Muscle of leg (tissue), 11 donors: ENCODE results near the gene TEX2. TPM values are rescaled to one million over a fixed set of nuclear protein-coding genes. Genes with fewer than 3 reads are reported as not detected.

Experiments
- DNase-seq: peaks from one replicate; pipeline ENCODE4 v3.0.0; 2013
- H3K27ac ChIP-seq: one replicate; pipeline ENCODE4 v1.5.1; 2013; ENCODE audit warnings: mild to moderate bottlenecking, low read length, control low read depth
- H3K27me3 ChIP-seq: one replicate; pipeline ENCODE4 v1.6.1; 2013; ENCODE audit warnings: low read length; ENCODE audit not compliant: control insufficient read depth, insufficient read depth
- H3K36me3 ChIP-seq: one replicate; pipeline ENCODE4 v1.6.1; 2013; ENCODE audit warnings: low read length; ENCODE audit not compliant: control insufficient read depth, insufficient read depth
- H3K4me1 ChIP-seq: one replicate; pipeline ENCODE4 v1.6.1; 2013; ENCODE audit warnings: low read length; ENCODE audit not compliant: control insufficient read depth, insufficient read depth
- H3K4me3 ChIP-seq: one replicate; pipeline ENCODE4 v1.5.1; 2013; ENCODE audit warnings: low read length, control low read depth
- H3K9me3 ChIP-seq: replicated peaks from 2 replicates; pipeline ENCODE4 v1.6.1; 2013; ENCODE audit warnings: low read depth, low read length; ENCODE audit not compliant: control insufficient read depth
- WGBS: methylation state at CpG from one replicate; pipeline ENCODE4 v1.1.5; 2013; ENCODE audit warnings: missing lambda C conversion rate; ENCODE audit not compliant: insufficient coverage; 5-methylcytosine and 5-hydroxymethylcytosine counted together
- polyA plus RNA-seq, 8 donors: library from polyadenylated mRNA; unstranded; fragments of 120-200 nt; gene quantifications; one replicate each; pipeline versions ENCODE4 v1.2.1 to v1.2.3, GENCODE V29; 2013; ENCODE audit warnings: inconsistent platforms in 1 of 8, low replicate concordance in 1 of 8; ENCODE audit not compliant: insufficient read length in 8 of 8, insufficient read depth in 1 of 8
- total RNA-seq: library from RNA; stranded (reverse); fragments of 120-200 nt; gene quantifications from one replicate; pipeline ENCODE4 v1.2.4, GENCODE V29; 2013

Gene TEX2
- total and polyA plus RNA-seq, 9 donors: 16.1 to 22.5 (median 19.1) TPM

- no peaks in the 10 kb centered on the region for H3K9me3 ChIP-seq
- H3K27ac ChIP-seq: no peak overlapping the region
- peaks cover 3% of the 10 kb centered on the region for H3K4me1 ChIP-seq
- no peaks in the 10 kb centered on the region for H3K36me3 ChIP-seq
- 89% methylated on average over 5 of the region's 6 CpGs for WGBS
- no peaks in the 10 kb centered on the region for H3K27me3 ChIP-seq
- H3K4me3 ChIP-seq: no peak overlapping the region
- DNase-seq: no peak
Measured at GRCh38 chr17:64255764-64256163, 7.3 kb downstream of the TEX2 start.

- H3K9me3 ChIP-seq: no peaks in the 10 kb centered on the region
- H3K36me3 ChIP-seq: no peaks in the 10 kb centered on the region
- no peak overlapping the region for H3K4me3 ChIP-seq
- peaks cover 3% of the 10 kb centered on the region for H3K4me1 ChIP-seq
- WGBS: no CpG with 5 or more reads among the region's 2 CpGs
- no peak for DNase-seq
- H3K27me3 ChIP-seq: no peaks in the 10 kb centered on the region
- H3K27ac ChIP-seq: no peak overlapping the region
Measured at GRCh38 chr17:64254755-64255154, 8.3 kb downstream of the TEX2 start.

GRCh38 chr17:64253470-64253869 is 9.6 kb downstream of the TEX2 start:
- no peak overlapping the region for H3K4me3 ChIP-seq
- H3K27ac ChIP-seq: no peak overlapping the region
- peaks cover 3% of the 10 kb centered on the region for H3K4me1 ChIP-seq
- 66% methylated on average over 5 of the region's 5 CpGs for WGBS
- H3K36me3 ChIP-seq: no peaks in the 10 kb centered on the region
- no peaks in the 10 kb centered on the region for H3K9me3 ChIP-seq
- H3K27me3 ChIP-seq: no peaks in the 10 kb centered on the region
- DNase-seq: no peak

GRCh38 chr17:64252831-64253230 is 10.2 kb downstream of the TEX2 start:
- Histone ChIP-seq H3K4me3 (no peak overlapping the region), H3K4me1 (peaks cover 3% of the 10 kb centered on the region), H3K36me3 (no peaks in the 10 kb centered on the region), H3K27me3 (no peaks in the 10 kb centered on the region), H3K27ac (no peak overlapping the region), H3K9me3 (no peaks in the 10 kb centered on the region)
- no peak for DNase-seq
- WGBS: no CpG with 5 or more reads among the region's 1 CpG

GRCh38 chr17:64250233-64250835 is 12.7 kb downstream of the TEX2 start:
- WGBS: 95% methylated on average over 4 of the region's 4 CpGs
- peaks cover 3% of the 10 kb centered on the region for H3K4me1 ChIP-seq

DNA sequence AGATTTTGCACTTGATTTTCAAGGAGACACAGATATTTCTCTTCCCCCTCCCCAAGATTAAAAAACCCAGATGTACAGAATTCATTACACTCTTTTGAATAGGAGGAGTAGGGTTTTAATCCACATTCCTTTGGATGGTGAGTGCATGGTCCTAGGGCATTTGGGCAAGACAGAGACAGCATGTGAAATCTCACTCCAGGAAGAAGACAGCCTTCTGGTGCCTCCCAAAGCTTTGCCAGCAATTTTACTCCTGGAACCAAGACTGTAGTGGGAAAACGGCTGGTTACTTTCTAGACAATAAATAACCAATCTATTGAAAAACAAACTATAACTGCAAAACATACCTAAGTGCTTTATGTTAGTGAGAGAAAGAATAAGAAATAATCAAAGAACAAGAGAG is 15.2 kb downstream of the TEX2 start:
- no peaks in the 10 kb centered on the region for H3K27me3 ChIP-seq
- no peaks in the 10 kb centered on the region for H3K9me3 ChIP-seq
- no peaks in the 10 kb centered on the region for H3K4me1 ChIP-seq
- no peak overlapping the region for H3K4me3 ChIP-seq
- DNase-seq: no peak
- WGBS: no CpG with 5 or more reads among the region's 1 CpG
- H3K36me3 ChIP-seq: no peaks in the 10 kb centered on the region
- H3K27ac ChIP-seq: no peak overlapping the region

More at GRCh38 chr17:64250233-64250835, 12.7 kb downstream of the TEX2 start:
- no peaks in the 10 kb centered on the region for H3K27me3 ChIP-seq
- no peaks in the 10 kb centered on the region for H3K9me3 ChIP-seq
- no peak overlapping the region for H3K27ac ChIP-seq
- no peaks in the 10 kb centered on the region for H3K36me3 ChIP-seq
- DNase-seq: no peak
- H3K4me3 ChIP-seq: no peak overlapping the region

GRCh38 chr17:64245218-64246145 is 17.6 kb downstream of the TEX2 start:
- H3K4me3 ChIP-seq: no peak overlapping the region
- no peaks in the 10 kb centered on the region for H3K9me3 ChIP-seq
- peaks cover 11% of the 10 kb centered on the region for H3K4me1 ChIP-seq
- no peak overlapping the region for H3K27ac ChIP-seq
- H3K27me3 ChIP-seq: no peaks in the 10 kb centered on the region
- no peak for DNase-seq
- no CpG with 5 or more reads among the region's 11 CpGs for WGBS
- H3K36me3 ChIP-seq: no peaks in the 10 kb centered on the region

DNA sequence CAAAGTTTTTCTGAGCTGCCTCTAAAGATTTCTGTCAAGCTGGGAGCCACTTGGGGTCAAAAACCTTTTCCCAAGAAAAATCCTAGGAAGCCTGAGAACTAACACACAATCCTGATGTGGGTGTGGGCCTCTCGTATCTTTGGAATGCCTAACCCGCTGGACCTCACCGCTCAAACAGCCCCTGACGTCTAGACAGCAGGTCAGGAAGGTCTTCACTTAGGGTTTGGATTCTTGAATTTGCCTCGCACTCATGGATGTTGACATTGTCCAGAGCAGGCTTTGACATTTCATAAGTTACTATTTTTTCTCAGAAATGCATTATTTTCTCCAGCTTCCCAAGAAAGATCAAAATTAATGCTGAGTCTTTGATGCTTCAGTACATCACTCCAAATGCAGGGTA is 18.9 kb downstream of the TEX2 start:
- Histone ChIP-seq H3K27ac (no peak overlapping the region), H3K4me1 (peaks cover 15% of the 10 kb centered on the region), H3K27me3 (no peaks in the 10 kb centered on the region), H3K4me3 (no peak overlapping the region), H3K36me3 (no peaks in the 10 kb centered on the region), H3K9me3 (no peaks in the 10 kb centered on the region)
- DNase-seq: no peak
- 66% methylated on average over 4 of the region's 5 CpGs for WGBS

GRCh38 chr17:64243340-64243739 is 19.7 kb downstream of the TEX2 start:
- H3K4me1 ChIP-seq: peaks cover 15% of the 10 kb centered on the region
- H3K27ac ChIP-seq: no peak overlapping the region

GRCh38 chr17:64242633-64243032 is 20.4 kb downstream of the TEX2 start:
- Histone ChIP-seq H3K9me3 (no peaks in the 10 kb centered on the region), H3K27me3 (no peaks in the 10 kb centered on the region), H3K27ac (no peak overlapping the region), H3K4me1 (peaks cover 15% of the 10 kb centered on the region), H3K4me3 (no peak overlapping the region), H3K36me3 (no peaks in the 10 kb centered on the region)
- 92% methylated on average over 2 of the region's 7 CpGs for WGBS
- DNase-seq: no peak

More at GRCh38 chr17:64243340-64243739, 19.7 kb downstream of the TEX2 start:
- Histone ChIP-seq H3K4me3 (no peak overlapping the region), H3K36me3 (no peaks in the 10 kb centered on the region), H3K27me3 (no peaks in the 10 kb centered on the region), H3K9me3 (no peaks in the 10 kb centered on the region)
- no peak for DNase-seq
- no CpG with 5 or more reads among the region's 2 CpGs for WGBS
